ENCODE data around the gene SPINK4. TPM values are rescaled to one million over a fixed set of nuclear protein-coding genes. Genes with fewer than 3 reads are reported as not detected.

SPINK4 gene
- total RNA-seq, 1 donor from 2014 or later = not detected

DNA sequence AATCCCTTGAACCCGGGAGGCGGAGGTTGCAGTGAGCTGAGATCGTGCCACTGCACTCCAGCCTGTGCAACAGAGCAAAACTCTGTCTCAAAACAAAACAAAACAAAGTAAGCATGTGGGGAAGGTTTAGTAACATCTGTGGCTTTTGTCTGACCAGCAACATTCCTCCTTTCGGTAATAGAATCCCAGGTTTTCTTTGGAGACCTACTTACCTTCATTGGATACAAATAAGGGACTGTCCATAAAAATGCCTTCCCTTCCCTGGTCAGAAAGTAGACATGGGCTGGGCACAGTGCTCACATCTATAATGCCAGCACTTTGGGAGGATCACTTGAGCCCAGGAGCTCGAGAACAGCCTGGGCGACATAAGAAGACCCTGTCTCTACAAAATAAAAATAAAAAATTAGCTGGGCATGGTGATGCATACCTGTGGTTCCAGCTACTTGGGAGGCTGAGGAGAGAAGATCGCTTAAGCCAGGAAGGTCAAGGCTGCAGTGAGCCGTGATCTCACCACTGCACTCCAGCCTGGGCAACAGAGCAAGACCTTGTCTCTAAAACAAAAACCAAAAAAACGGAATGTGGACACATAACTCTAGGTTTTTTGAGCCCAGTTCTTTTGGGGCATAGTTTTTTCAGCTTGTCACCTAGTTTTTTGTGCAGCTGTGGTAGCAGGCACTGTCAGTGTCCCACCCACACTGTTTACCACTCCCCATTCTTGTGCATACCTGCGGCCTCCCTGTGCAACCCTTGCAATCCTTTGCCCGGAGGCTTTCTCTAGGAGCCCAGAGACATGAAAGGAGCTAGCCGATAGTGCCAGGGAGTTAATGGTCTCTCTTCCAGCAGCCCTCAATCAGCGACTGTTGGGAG is 9.0 kb upstream of the SPINK4 start:
- Mint-ChIP-seq H3K27ac (peak overlapping the region; percentile 88), H3K9me3 (no peaks in the 10 kb centered on the region), H3K4me3 (peak overlapping the region; percentile 22)

DNA sequence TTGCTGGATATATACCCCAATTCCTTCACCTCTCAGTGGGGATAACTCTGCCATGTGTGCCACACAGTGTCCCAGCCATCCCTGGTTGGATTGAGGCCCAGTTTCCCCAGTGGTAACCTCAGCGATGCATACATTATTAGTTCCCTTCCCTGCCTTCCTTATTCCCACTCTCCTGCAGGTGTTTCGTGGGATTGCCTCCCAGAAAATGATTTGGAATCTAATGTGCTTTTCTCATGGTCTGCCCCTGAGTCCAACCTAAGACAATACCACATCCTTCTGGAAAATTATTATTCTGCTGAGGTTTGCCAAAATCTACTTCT is 8.4 kb upstream of the SPINK4 start:
- H3K4me3 Mint-ChIP-seq = peak overlapping the region; percentile 22
- peak overlapping the region; percentile 88 for H3K27ac Mint-ChIP-seq
- H3K9me3 Mint-ChIP-seq = no peaks in the 10 kb centered on the region
- DNase-seq (ENCODE audit: extremely low spot score, unreplicated experiment) = no peak
- peaks cover 25% of the 10 kb centered on the region for H3K27me3 Mint-ChIP-seq
- TF ChIP-seq, protein P1, sequence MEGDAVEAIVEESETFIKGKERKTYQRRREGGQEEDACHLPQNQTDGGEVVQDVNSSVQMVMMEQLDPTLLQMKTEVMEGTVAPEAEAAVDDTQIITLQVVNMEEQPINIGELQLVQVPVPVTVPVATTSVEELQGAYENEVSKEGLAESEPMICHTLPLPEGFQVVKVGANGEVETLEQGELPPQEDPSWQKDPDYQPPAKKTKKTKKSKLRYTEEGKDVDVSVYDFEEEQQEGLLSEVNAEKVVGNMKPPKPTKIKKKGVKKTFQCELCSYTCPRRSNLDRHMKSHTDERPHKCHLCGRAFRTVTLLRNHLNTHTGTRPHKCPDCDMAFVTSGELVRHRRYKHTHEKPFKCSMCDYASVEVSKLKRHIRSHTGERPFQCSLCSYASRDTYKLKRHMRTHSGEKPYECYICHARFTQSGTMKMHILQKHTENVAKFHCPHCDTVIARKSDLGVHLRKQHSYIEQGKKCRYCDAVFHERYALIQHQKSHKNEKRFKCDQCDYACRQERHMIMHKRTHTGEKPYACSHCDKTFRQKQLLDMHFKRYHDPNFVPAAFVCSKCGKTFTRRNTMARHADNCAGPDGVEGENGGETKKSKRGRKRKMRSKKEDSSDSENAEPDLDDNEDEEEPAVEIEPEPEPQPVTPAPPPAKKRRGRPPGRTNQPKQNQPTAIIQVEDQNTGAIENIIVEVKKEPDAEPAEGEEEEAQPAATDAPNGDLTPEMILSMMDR (conservative IDR thresholded peaks at IDR 0.05) = no peak
- H3K36me3 Mint-ChIP-seq = no peaks in the 10 kb centered on the region
- H3K4me1 Mint-ChIP-seq (ENCODE audit: unreplicated experiment) = no peaks in the 10 kb centered on the region

More for the DNA sequence above, 9.0 kb upstream of the SPINK4 start:
- no peak for DNase-seq (ENCODE audit: extremely low spot score, unreplicated experiment)
- TF ChIP-seq, protein P1 (conservative IDR thresholded peaks at IDR 0.05) = no peak
- Mint-ChIP-seq H3K4me1 (ENCODE audit: unreplicated experiment) (peaks cover under 1% of the 10 kb centered on the region), H3K27me3 (peaks cover 21% of the 10 kb centered on the region), H3K36me3 (no peaks in the 10 kb centered on the region)

DNA sequence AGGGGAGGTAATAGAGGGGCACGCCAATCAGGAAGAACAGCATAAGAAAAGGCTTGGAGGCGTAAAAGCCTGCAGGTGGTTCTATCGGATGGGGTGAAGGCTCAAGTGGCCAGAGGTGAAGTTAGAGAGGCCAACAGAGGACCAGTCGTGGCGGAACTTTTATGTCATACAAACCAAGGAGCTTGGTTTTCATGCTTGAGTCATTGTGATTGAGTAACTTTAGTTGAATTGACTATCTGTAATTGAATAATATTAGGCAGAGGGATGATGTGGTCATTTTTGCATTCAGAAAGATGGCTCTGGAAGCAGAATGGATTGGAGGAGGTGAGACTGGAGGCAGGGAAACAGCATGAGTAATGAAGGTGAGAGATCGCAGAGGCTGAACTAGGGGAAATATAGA is 7.2 kb upstream of the SPINK4 start:
- H3K4me3 Mint-ChIP-seq = no peak overlapping the region
- H3K9me3 Mint-ChIP-seq = no peaks in the 10 kb centered on the region
- TF ChIP-seq, protein P1 (conservative IDR thresholded peaks at IDR 0.05) = no peak
- peaks cover 32% of the 10 kb centered on the region for H3K27me3 Mint-ChIP-seq
- DNase-seq (ENCODE audit: extremely low spot score, unreplicated experiment) = no peak
- no peaks in the 10 kb centered on the region for H3K4me1 Mint-ChIP-seq (ENCODE audit: unreplicated experiment)
- peak overlapping the region; percentile 16 for H3K27ac Mint-ChIP-seq
- no peaks in the 10 kb centered on the region for H3K36me3 Mint-ChIP-seq

- TF ChIP-seq, protein P1 (conservative IDR thresholded peaks at IDR 0.05) = no peak
- Mint-ChIP-seq H3K4me3 (no peak overlapping the region), H3K27ac (no peak overlapping the region), H3K4me1 (ENCODE audit: unreplicated experiment) (no peaks in the 10 kb centered on the region), H3K9me3 (no peaks in the 10 kb centered on the region), H3K27me3 (peaks cover 29% of the 10 kb centered on the region), H3K36me3 (no peaks in the 10 kb centered on the region)
- DNase-seq (ENCODE audit: extremely low spot score, unreplicated experiment) = no peak
Observed at GRCh38 chr9:33233626-33234342, 6.2 kb upstream of the SPINK4 start.

- TF ChIP-seq, protein P1 (conservative IDR thresholded peaks at IDR 0.05) = no peak
- no peak for DNase-seq (ENCODE audit: extremely low spot score, unreplicated experiment)
- H3K27ac Mint-ChIP-seq = peak overlapping the region; percentile 0
- H3K9me3 Mint-ChIP-seq = no peaks in the 10 kb centered on the region
- no peaks in the 10 kb centered on the region for H3K36me3 Mint-ChIP-seq
- no peak overlapping the region for H3K4me3 Mint-ChIP-seq
- H3K4me1 Mint-ChIP-seq (ENCODE audit: unreplicated experiment) = peaks cover 4% of the 10 kb centered on the region
- H3K27me3 Mint-ChIP-seq = peaks cover 29% of the 10 kb centered on the region
Observed at GRCh38 chr9:33234511-33235467, 5.2 kb upstream of the SPINK4 start.

Data from type B pancreatic cell (in vitro differentiated cells).